HL-60/S4 (cell line): ENCODE measurements around the gene NEBL.

Source experiments
- in situ Hi-C: fragments of 300-500 bp; cut with MboI; formaldehyde crosslinking; loops from 2 replicates; pipeline ENCODE4 v1.14.3; 2022; ENCODE audit warnings: low sequenced_read_pairs

Gene NEBL

GRCh38 chr10:20809631-20810030 is 87.5 kb downstream of the NEBL start:
- in situ Hi-C loops: no loop called here

- in situ Hi-C loops: no loop called here
These were observed 90.6 kb downstream of the NEBL start for GRCh38 chr10:20806487-20806886.

GRCh38 chr10:20797290-20797689 is 99.8 kb downstream of the NEBL start:
- in situ Hi-C loops: no loop called here

- in situ Hi-C loops: no loop called here
These were observed 101.7 kb downstream of the NEBL start for GRCh38 chr10:20795391-20795790.

GRCh38 chr10:20785174-20785573 is 111.9 kb downstream of the NEBL start:
- in situ Hi-C loops: no loop called here

- in situ Hi-C loops: no loop called here
These were observed 118.9 kb downstream of the NEBL start for GRCh38 chr10:20778008-20778757.

GRCh38 chr10:20776384-20777118 is 120.6 kb downstream of the NEBL start:
- in situ Hi-C loops: no loop called here

GRCh38 chr10:20771051-20771450 is 126.1 kb downstream of the NEBL start:
- in situ Hi-C loops: no loop called here

GRCh38 chr10:20769481-20769880 is 127.6 kb downstream of the NEBL start:
- in situ Hi-C loops: no loop called here

- in situ Hi-C loops: no loop called here
These were observed 128.3 kb downstream of the NEBL start for GRCh38 chr10:20768843-20769242.

- in situ Hi-C loops: no loop called here
These were observed 130.1 kb downstream of the NEBL start for GRCh38 chr10:20767028-20767427.

GRCh38 chr10:20765066-20765465 is 132.0 kb downstream of the NEBL start:
- in situ Hi-C loops: no loop called here

- in situ Hi-C loops: no loop called here
These were observed 136.7 kb downstream of the NEBL start for GRCh38 chr10:20760460-20760859.

- in situ Hi-C loops: no loop called here
These were observed 148.6 kb downstream of the NEBL start for GRCh38 chr10:20748551-20748950.

- in situ Hi-C loops: no loop called here
These were observed 149.3 kb downstream of the NEBL start for GRCh38 chr10:20747782-20748181.

- in situ Hi-C loops: no loop called here
These were observed 150.3 kb downstream of the NEBL start for GRCh38 chr10:20746856-20747255.

- in situ Hi-C loops: no loop called here
These were observed 151.3 kb downstream of the NEBL start for GRCh38 chr10:20745556-20746375.

GRCh38 chr10:20744821-20745220 is 152.3 kb downstream of the NEBL start:
- in situ Hi-C loops: no loop called here

GRCh38 chr10:20743942-20744341 is 153.2 kb downstream of the NEBL start:
- in situ Hi-C loops: no loop called here

GRCh38 chr10:20742737-20743541 is 154.2 kb downstream of the NEBL start:
- in situ Hi-C loops: no loop called here

- in situ Hi-C loops: no loop called here
These were observed 157.0 kb downstream of the NEBL start for GRCh38 chr10:20740120-20740519.
